OCI-M1 (cell line): Measurements from ENCODE around the gene KLHL40.

ENCODE experiments used
- DNase-seq: peaks from one replicate; lab custom pipeline; 2025; lab: John Stamatoyannopoulos, UW

KLHL40 gene

GRCh38 chr3:42690766-42691680 is 5.7 kb downstream of the KLHL40 start:
- no peak for DNase-seq

- DNase-seq = no peak
Observed at GRCh38 chr3:42691816-42692666, 6.7 kb downstream of the KLHL40 start.

GRCh38 chr3:42692667-42693529 is 7.6 kb downstream of the KLHL40 start:
- DNase-seq = no peak

GRCh38 chr3:42693530-42693930 is 8.2 kb downstream of the KLHL40 start:
- no peak for DNase-seq

GRCh38 chr3:42694366-42694765 is 9.0 kb downstream of the KLHL40 start:
- no peak for DNase-seq

- DNase-seq = no peak
Observed at GRCh38 chr3:42696356-42697288, 11.3 kb downstream of the KLHL40 start.

GRCh38 chr3:42697289-42698051 is 12.1 kb downstream of the KLHL40 start:
- no peak for DNase-seq

- DNase-seq = no peak
Observed at GRCh38 chr3:42698216-42698910, 13.0 kb downstream of the KLHL40 start.

GRCh38 chr3:42698911-42699230 is 13.5 kb downstream of the KLHL40 start:
- no peak for DNase-seq

- DNase-seq = no peak
Observed at GRCh38 chr3:42699511-42699971, 14.2 kb downstream of the KLHL40 start.

- no peak for DNase-seq
Observed at GRCh38 chr3:42700366-42701288, 15.3 kb downstream of the KLHL40 start.

- peak; percentile 64 for DNase-seq
Observed at GRCh38 chr3:42701371-42702065, 16.2 kb downstream of the KLHL40 start.

- no peak for DNase-seq
Observed at GRCh38 chr3:42702066-42702951, 17.0 kb downstream of the KLHL40 start, which contains the start of gene HHATL. TSS of gene HHATL (minus strand) at chr3:42702798. CDS start at chr3:42700826, 1,972 bp downstream.

GRCh38 chr3:42702982-42703694 is 17.8 kb downstream of the KLHL40 start:
- no peak for DNase-seq

GRCh38 chr3:42703695-42704025 is 18.3 kb downstream of the KLHL40 start:
- DNase-seq = no peak
